IPS-15b (cell line): ENCODE data around the gene ZNF526.

ENCODE experiments used
- H3K27me3 ChIP-seq: one replicate; pipeline ENCODE4 v1.6.1; 2013; ENCODE audit warnings: low read length; ENCODE audit not compliant: control insufficient read depth, insufficient read depth
- H3K36me3 ChIP-seq: one replicate; pipeline ENCODE4 v1.6.1; 2013; ENCODE audit warnings: low read length; ENCODE audit not compliant: control insufficient read depth, insufficient read depth
- H3K4me1 ChIP-seq: one replicate; pipeline ENCODE4 v1.6.1; 2013; ENCODE audit warnings: mild to moderate bottlenecking, low read length; ENCODE audit not compliant: control insufficient read depth, insufficient read depth
- H3K4me3 ChIP-seq: one replicate; pipeline ENCODE4 v1.5.1; 2013; ENCODE audit warnings: low read depth, low read length
- H3K9ac ChIP-seq: one replicate; pipeline ENCODE4 v1.6.1; 2013; ENCODE audit warnings: low read depth, mild to moderate bottlenecking, low read length
- H3K9me3 ChIP-seq: one replicate; pipeline ENCODE4 v1.6.1; 2013; ENCODE audit warnings: mild to moderate bottlenecking, low read length; ENCODE audit not compliant: control insufficient read depth, insufficient read depth

The ZNF526 gene

GRCh38 chr19:42219812-42220750 is at the start of gene ZNF526:
ZNF526 (plus strand) TSS chr19:42220312; CDS start chr19:42224404, 4,092 bp downstream.
- Histone ChIP-seq H3K36me3 (peaks cover 12% of the 10 kb centered on the region), H3K4me1 (peaks cover 16% of the 10 kb centered on the region), H3K9ac (peak within 1 kb of the TSS; percentile 91)

GRCh38 chr19:42170715-42171114 is 49.4 kb upstream of the ZNF526 start:
- Histone ChIP-seq H3K9ac (no peak overlapping the region), H3K27me3 (peaks cover 28% of the 10 kb centered on the region), H3K36me3 (no peaks in the 10 kb centered on the region), H3K9me3 (no peaks in the 10 kb centered on the region), H3K4me1 (peaks cover 4% of the 10 kb centered on the region), H3K4me3 (no peak overlapping the region)

More at GRCh38 chr19:42219812-42220750, at the start of gene ZNF526:
- Histone ChIP-seq H3K9me3 (no peaks in the 10 kb centered on the region), H3K4me3 (peak within 1 kb of the TSS; percentile 91), H3K27me3 (no peaks in the 10 kb centered on the region)

DNA sequence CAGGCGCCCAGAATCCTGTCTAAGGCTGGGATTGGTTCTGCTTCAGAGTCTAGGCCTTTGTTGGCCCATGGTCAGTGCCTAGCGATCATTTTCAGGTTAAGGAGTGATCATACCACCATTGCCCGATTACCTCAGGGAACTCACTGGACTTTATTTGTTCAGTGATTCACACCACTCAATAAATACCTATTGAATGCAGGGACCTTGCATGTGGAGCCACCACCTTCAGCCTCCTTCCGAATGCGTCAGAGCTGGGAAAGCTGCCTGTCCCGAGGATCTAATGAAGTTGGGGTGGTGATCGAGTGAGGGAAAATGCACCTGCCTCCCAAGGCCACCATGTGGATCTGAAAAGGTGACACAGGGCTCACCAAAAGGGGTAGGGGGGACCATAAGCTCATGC is 47.9 kb upstream of the ZNF526 start:
- Histone ChIP-seq H3K36me3 (no peaks in the 10 kb centered on the region), H3K4me1 (peaks cover 4% of the 10 kb centered on the region), H3K9ac (no peak overlapping the region), H3K4me3 (no peak overlapping the region), H3K9me3 (no peaks in the 10 kb centered on the region), H3K27me3 (peaks cover 37% of the 10 kb centered on the region)

DNA sequence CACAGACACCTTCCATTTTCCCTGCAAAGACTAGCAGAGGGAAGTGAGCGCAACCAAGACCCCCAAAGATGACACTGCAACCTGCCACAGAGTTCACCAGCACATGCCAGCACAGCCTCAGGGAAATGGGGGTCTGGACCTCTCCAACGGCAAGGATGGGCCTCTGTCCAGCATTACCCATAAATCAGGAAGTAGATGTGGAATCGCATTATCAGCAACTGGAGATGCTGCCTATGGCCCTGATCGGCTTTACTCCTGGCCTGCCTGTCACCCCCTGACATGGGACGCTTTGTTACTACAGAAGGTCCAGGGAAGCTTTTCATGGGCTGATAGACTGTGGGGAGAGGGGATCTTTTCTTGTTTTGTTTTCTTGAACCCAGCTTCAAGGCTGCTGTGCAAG is 46.4 kb upstream of the ZNF526 start:
- Histone ChIP-seq H3K9me3 (no peaks in the 10 kb centered on the region), H3K27me3 (peaks cover 46% of the 10 kb centered on the region), H3K36me3 (no peaks in the 10 kb centered on the region), H3K4me1 (peaks cover 4% of the 10 kb centered on the region), H3K4me3 (no peak overlapping the region), H3K9ac (no peak overlapping the region)

DNA sequence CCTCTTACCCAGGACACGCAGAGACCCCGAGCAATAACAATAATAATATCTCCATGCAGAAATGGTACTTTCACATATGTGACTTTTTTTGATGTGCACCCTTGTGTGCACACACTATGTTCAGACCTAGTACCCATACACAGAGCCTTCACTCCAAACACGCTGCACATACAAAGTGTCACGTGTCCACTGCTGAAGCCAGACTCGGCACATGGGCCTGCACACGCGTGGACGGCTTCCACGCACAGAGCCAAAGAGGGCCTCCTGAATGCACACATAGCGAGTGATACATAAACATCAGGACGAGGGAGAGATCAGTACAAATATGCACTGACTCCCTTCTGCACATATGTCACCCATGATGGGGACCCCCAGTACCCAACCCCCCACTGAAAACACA is 45.9 kb upstream of the ZNF526 start:
- H3K9me3 ChIP-seq: no peaks in the 10 kb centered on the region
- no peak overlapping the region for H3K9ac ChIP-seq
- H3K4me3 ChIP-seq: no peak overlapping the region
- peaks cover 51% of the 10 kb centered on the region for H3K27me3 ChIP-seq
- H3K4me1 ChIP-seq: peaks cover 4% of the 10 kb centered on the region
- no peaks in the 10 kb centered on the region for H3K36me3 ChIP-seq

- peaks cover 61% of the 10 kb centered on the region for H3K27me3 ChIP-seq
- H3K4me3 ChIP-seq: peak overlapping the region; percentile 59
- no peak overlapping the region for H3K9ac ChIP-seq
- H3K4me1 ChIP-seq: peaks cover 4% of the 10 kb centered on the region
- H3K9me3 ChIP-seq: no peaks in the 10 kb centered on the region
- no peaks in the 10 kb centered on the region for H3K36me3 ChIP-seq
These were observed 45.0 kb upstream of the ZNF526 start for GRCh38 chr19:42174958-42175734.

- Histone ChIP-seq H3K9me3 (no peaks in the 10 kb centered on the region), H3K4me1 (peaks cover 4% of the 10 kb centered on the region), H3K9ac (no peak overlapping the region), H3K4me3 (peak overlapping the region; percentile 59), H3K36me3 (no peaks in the 10 kb centered on the region), H3K27me3 (peaks cover 70% of the 10 kb centered on the region)
These were observed 44.0 kb upstream of the ZNF526 start for GRCh38 chr19:42175952-42176648.

GRCh38 chr19:42176649-42176989 is 43.5 kb upstream of the ZNF526 start:
- Histone ChIP-seq H3K9ac (no peak overlapping the region), H3K27me3 (peaks cover 72% of the 10 kb centered on the region), H3K36me3 (no peaks in the 10 kb centered on the region), H3K4me1 (peaks cover 4% of the 10 kb centered on the region), H3K9me3 (no peaks in the 10 kb centered on the region), H3K4me3 (peak overlapping the region; percentile 59)

DNA sequence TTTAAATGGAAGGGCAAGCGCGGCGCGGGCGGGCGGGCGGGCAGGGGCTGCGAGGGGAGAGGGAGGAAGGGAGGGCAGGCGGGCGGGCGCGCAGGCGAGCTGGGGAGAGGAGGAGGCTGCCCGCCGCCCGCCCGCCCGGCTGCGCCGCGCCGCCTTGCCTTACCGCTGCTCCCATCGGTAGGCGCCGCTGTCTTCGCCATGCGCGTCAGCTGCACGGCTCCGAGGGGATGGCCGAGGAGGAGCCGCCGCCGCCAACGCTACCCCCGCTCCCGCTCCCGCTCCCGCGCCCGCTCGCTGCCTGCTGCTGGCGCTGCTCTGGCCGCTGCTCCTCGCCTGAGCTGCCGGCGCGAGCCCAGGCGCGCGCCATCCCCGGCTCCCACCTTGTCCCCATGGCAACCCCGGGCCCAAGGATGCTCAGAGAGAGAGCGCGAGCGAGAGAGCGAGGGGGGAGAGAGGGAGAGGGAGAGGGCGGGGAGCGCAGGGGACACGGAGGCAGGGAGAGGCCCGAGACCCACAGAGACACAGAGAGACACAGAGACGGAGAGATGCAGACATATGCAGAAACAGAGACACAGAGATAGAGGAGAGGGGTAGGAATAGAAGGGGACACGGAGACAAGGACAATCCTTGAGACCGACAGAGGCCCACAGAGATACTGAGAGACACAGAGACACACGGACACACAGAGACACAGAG is 43.0 kb upstream of the ZNF526 start:
- Histone ChIP-seq H3K36me3 (no peaks in the 10 kb centered on the region), H3K4me3 (peak overlapping the region; percentile 59), H3K4me1 (peaks cover 4% of the 10 kb centered on the region), H3K9ac (no peak overlapping the region), H3K9me3 (no peaks in the 10 kb centered on the region), H3K27me3 (peaks cover 78% of the 10 kb centered on the region)

GRCh38 chr19:42177686-42178019 is 42.5 kb upstream of the ZNF526 start:
- Histone ChIP-seq H3K9me3 (no peaks in the 10 kb centered on the region), H3K36me3 (no peaks in the 10 kb centered on the region), H3K27me3 (peaks cover 82% of the 10 kb centered on the region), H3K9ac (no peak overlapping the region), H3K4me1 (peaks cover 4% of the 10 kb centered on the region), H3K4me3 (peak overlapping the region; percentile 52)
